GM13977 (cell line): ENCODE results near the gene RFFL.
"Not testable (repeated sequence)": the region's sequence is repeated elsewhere in the genome, so short reads cannot be mapped to it uniquely, and the experiment has no call there.

ENCODE experiments used
- DNase-seq: peaks from one replicate; pipeline ENCODE4 v3.0.0; 2012; ENCODE audit warnings: low spot score
- in situ Hi-C: fragments of 300-500 bp; cut with MboI; formaldehyde crosslinking; loops from one replicate; pipeline ENCODE4 v1.12.0; 2022; ENCODE audit warnings: low sequenced_read_pairs, low pct_unique_long_range_greater_than_20kb, mixed read lengths, inconsistent platforms; ENCODE audit not compliant: unreplicated experiment
- TF ChIP-seq, protein P1 (sequence below): IDR thresholded peaks from 2 replicates; pipeline ENCODE4 v1.5.1; 2012; ENCODE audit warnings: mild to moderate bottlenecking, control low read depth; ENCODE audit not compliant: insufficient read depth; ENCODE audit errors: extremely low read depth, missing control alignments

Gene RFFL

DNA sequence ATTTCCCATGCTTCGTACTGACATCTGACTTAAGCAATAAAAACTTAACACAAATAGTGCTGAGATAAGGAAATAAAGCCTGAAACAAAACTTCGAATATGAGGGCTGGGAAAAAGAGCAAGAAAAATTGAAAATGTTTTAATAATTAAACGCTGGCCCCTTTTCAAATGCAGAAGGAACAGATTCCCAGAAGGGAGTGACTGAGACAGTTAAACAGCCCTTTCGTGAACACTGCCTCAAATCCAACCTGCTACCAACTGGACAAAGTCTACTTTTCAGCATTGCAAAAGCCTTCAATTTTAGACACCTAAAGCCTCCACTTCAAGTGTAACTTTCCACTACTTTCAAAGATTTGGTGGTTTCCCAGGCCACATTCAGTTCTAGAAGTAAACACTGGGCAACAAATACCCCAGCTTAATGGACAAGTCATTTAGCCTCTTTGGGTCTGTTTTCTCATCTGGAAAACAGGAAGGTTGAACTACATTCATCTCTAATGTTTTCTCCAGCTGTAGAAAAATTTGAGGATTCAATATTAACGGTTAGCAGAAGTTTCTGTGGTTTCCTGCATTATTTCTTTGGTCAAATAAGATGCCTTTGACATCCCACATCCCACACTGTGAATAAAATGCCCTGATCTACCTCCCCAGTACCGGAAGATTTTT is 11.8 kb downstream of the RFFL start:
- in situ Hi-C loops, result no loop called here
- TF ChIP-seq, protein P1, sequence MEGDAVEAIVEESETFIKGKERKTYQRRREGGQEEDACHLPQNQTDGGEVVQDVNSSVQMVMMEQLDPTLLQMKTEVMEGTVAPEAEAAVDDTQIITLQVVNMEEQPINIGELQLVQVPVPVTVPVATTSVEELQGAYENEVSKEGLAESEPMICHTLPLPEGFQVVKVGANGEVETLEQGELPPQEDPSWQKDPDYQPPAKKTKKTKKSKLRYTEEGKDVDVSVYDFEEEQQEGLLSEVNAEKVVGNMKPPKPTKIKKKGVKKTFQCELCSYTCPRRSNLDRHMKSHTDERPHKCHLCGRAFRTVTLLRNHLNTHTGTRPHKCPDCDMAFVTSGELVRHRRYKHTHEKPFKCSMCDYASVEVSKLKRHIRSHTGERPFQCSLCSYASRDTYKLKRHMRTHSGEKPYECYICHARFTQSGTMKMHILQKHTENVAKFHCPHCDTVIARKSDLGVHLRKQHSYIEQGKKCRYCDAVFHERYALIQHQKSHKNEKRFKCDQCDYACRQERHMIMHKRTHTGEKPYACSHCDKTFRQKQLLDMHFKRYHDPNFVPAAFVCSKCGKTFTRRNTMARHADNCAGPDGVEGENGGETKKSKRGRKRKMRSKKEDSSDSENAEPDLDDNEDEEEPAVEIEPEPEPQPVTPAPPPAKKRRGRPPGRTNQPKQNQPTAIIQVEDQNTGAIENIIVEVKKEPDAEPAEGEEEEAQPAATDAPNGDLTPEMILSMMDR, result no peak
- DNase-seq, result no peak

DNA sequence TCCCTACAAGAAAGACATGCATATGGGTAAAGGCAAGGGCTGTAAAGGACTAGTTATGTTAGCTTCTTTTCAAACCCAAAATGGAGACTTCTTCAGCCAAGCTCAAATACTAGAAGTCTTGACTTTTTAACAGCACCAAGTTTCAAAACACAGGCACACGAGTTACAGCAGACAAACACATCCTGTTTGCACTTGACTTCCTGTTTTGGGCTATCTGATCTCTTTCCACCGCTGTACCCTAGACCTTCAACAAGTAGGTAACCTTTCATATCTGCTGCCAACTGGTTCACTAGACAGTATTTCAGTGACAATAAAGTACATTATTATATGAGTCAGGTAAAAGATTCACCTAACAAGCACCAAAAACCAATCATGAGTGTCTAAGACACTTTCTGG is 12.3 kb downstream of the RFFL start:
- DNase-seq, result peak; percentile 44
- in situ Hi-C loops, result no loop called here
- TF ChIP-seq, protein P1, result no peak

- TF ChIP-seq, protein P1, result no peak
- DNase-seq, result no peak
- in situ Hi-C loops, result no loop called here
Measured at GRCh38 chr17:35050170-35050569, 13.3 kb downstream of the RFFL start.

DNA sequence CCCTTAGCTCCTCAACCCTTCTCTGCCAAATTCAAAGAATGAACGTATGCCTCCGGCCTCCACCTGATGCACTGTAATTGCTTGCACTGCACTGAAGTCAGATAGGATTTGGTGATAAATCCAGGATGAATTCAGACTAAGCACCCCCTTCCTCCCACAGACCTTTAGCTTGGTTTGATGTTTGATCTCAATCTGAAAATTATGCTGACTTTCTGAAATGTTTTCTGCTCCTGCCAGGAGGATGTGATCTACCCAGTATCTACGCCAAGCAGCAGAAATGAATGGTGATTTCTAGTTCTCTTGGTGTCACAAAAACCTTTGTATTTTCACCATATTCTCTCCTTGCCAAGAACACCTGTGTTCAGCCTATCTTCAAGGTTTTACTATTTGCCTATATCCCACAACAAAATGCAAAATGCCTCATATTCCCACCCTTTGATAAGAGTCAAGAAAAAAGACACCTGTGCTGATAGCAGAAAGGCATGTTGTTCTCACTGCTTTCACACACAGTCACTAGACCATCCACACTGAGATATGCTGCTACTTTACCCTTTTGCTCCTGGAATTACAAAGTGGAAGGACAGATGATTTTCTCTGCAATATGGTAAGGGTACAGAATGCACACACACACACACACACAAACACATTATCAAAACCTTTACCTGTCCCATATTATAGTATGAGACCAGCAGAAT is 14.7 kb downstream of the RFFL start:
- TF ChIP-seq, protein P1, result no peak
- in situ Hi-C loops, result no loop called here
- DNase-seq, result no peak

GRCh38 chr17:35046740-35047283 is 16.7 kb downstream of the RFFL start:
- TF ChIP-seq, protein P1, result no peak
- in situ Hi-C loops, result no loop called here

GRCh38 chr17:35046245-35046644 is 17.3 kb downstream of the RFFL start:
- no peak for DNase-seq
- in situ Hi-C loops, result no loop called here
- TF ChIP-seq, protein P1, result no peak

More at GRCh38 chr17:35046740-35047283, 16.7 kb downstream of the RFFL start:
- peak; percentile 73 for DNase-seq

DNA sequence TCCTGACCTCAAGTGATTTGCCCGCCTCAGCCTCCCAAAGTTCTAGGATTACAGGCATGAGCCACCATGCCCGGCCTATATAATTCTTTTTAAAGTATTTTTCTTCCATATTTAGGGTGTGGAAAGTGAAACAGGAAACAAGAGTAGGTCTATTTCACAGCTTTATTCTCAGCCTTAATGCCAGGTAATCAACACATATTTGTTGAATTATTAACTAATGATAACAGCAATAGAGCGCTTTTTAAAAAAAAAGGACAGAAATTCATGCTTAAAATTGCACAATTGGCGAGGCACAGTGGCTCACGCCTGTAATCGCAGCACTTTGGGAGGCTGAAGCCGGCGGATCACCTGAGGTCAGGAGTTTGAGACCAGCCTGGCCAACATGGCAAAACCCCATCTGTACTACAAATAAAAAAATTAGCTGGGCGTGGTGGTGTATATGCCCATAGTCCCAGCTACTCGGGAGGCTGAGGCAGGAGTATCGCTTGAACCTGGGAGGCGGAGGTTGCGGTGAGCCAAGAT is 18.0 kb downstream of the RFFL start:
- DNase-seq, in situ Hi-C loops: not testable (repeated sequence)
